ENCODE results near the gene CYSRT1.

CYSRT1 gene

GRCh38 chr9:137275203-137275587, 50.2 kb downstream of the CYSRT1 start:
- no peak for DNase-seq
